ENCODE results near the gene EPN2. TPM values are rescaled to one million over a fixed set of nuclear protein-coding genes. Genes with fewer than 3 reads are reported as not detected.
A peak's percentile ranks its signal among the peaks of the same experiment; 100 is the strongest.

Gene EPN2
- total and polyA plus RNA-seq, 2 experiments from 2014 or later, result 34.0 to 149 TPM

DNA sequence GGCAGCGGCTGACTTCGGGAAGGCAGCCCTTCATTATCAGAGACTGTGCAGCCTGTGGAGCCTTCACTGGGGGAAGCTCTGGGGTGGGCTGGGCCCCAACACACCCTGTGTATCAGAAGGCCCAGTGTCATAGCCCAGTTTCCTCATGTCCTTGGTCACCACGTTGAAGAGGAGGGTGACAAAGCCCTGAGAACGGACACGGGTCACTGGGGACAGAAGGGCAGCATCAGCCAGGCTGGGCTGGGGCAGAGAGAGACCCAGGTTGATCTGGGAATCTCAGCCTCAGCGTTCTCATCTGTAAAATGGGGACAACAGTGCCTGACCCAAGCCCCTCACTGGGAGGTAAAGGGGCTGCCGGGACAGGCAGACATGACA lies 106.1 kb downstream of the EPN2 start (continued):
- TF ChIP-seq, protein P1, sequence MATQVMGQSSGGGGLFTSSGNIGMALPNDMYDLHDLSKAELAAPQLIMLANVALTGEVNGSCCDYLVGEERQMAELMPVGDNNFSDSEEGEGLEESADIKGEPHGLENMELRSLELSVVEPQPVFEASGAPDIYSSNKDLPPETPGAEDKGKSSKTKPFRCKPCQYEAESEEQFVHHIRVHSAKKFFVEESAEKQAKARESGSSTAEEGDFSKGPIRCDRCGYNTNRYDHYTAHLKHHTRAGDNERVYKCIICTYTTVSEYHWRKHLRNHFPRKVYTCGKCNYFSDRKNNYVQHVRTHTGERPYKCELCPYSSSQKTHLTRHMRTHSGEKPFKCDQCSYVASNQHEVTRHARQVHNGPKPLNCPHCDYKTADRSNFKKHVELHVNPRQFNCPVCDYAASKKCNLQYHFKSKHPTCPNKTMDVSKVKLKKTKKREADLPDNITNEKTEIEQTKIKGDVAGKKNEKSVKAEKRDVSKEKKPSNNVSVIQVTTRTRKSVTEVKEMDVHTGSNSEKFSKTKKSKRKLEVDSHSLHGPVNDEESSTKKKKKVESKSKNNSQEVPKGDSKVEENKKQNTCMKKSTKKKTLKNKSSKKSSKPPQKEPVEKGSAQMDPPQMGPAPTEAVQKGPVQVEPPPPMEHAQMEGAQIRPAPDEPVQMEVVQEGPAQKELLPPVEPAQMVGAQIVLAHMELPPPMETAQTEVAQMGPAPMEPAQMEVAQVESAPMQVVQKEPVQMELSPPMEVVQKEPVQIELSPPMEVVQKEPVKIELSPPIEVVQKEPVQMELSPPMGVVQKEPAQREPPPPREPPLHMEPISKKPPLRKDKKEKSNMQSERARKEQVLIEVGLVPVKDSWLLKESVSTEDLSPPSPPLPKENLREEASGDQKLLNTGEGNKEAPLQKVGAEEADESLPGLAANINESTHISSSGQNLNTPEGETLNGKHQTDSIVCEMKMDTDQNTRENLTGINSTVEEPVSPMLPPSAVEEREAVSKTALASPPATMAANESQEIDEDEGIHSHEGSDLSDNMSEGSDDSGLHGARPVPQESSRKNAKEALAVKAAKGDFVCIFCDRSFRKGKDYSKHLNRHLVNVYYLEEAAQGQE (IDR thresholded peaks at IDR 0.05; ENCODE audit: unreplicated experiment), result no peak
- TF ChIP-seq, protein P2, sequence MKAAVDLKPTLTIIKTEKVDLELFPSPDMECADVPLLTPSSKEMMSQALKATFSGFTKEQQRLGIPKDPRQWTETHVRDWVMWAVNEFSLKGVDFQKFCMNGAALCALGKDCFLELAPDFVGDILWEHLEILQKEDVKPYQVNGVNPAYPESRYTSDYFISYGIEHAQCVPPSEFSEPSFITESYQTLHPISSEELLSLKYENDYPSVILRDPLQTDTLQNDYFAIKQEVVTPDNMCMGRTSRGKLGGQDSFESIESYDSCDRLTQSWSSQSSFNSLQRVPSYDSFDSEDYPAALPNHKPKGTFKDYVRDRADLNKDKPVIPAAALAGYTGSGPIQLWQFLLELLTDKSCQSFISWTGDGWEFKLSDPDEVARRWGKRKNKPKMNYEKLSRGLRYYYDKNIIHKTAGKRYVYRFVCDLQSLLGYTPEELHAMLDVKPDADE (IDR thresholded peaks at IDR 0.05), result no peak
- no peak for TF ChIP-seq EZH2 (IDR thresholded peaks at IDR 0.05; ENCODE audit: low read depth, unreplicated experiment)
- TF ChIP-seq, protein P3, sequence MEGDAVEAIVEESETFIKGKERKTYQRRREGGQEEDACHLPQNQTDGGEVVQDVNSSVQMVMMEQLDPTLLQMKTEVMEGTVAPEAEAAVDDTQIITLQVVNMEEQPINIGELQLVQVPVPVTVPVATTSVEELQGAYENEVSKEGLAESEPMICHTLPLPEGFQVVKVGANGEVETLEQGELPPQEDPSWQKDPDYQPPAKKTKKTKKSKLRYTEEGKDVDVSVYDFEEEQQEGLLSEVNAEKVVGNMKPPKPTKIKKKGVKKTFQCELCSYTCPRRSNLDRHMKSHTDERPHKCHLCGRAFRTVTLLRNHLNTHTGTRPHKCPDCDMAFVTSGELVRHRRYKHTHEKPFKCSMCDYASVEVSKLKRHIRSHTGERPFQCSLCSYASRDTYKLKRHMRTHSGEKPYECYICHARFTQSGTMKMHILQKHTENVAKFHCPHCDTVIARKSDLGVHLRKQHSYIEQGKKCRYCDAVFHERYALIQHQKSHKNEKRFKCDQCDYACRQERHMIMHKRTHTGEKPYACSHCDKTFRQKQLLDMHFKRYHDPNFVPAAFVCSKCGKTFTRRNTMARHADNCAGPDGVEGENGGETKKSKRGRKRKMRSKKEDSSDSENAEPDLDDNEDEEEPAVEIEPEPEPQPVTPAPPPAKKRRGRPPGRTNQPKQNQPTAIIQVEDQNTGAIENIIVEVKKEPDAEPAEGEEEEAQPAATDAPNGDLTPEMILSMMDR (conservative IDR thresholded peaks at IDR 0.05; ENCODE audit: low read depth in 2 of 2), result no peak
- no peak for TF ChIP-seq EZH2phosphoT487 (IDR thresholded peaks at IDR 0.05; ENCODE audit: unreplicated experiment)
- TF ChIP-seq CREB1 (CRISPR knock-in tag; IDR thresholded peaks at IDR 0.05; ENCODE audit: low read depth), result no peak
- no peak for TF ChIP-seq ZNF331 (CRISPR knock-in tag; IDR thresholded peaks at IDR 0.05; ENCODE audit: low read depth)

DNA sequence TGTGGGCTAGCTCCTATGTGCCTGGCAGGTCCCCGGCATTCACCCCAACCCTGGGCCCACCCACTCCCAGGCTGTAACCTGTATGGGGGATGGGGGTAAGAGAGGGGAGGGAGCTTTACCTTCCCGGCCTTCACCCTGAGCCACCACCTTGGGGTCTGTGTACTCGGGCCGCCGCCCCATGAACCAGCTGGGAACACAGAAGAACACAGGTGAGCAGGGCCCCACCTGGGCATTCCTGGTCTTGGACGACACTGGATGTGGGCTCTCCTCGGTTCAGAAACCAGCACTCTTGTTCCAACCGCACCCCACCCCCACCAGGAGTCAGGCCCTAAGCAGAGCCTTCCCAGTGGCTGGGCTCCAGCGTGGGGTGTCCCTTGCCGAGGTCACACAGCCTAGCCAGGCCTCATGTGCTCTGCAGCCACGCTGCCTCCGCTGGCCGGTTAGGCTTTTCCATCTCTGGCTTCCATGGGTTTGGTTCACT lies 106.5 kb downstream of the EPN2 start:
- TF ChIP-seq, protein P3 (conservative IDR thresholded peaks at IDR 0.05; ENCODE audit: low read depth in 2 of 2), result peak in 1 of 2 experiments; percentile 42; a peak in 3 of 4 replicates
- TF ChIP-seq ZNF331 (CRISPR knock-in tag; IDR thresholded peaks at IDR 0.05; ENCODE audit: low read depth), result no peak
- ATAC-seq, result peak; percentile 56
- peaks cover 5% of the 10 kb centered on the region; the same call in 2 of the 3 replicates for H3K36me3 Mint-ChIP-seq (ENCODE audit: low read depth)
- no peaks in the 10 kb centered on the region for H3K79me2 ChIP-seq (replicated peaks; ENCODE audit: insufficient read depth)
- no peak overlapping the region; the same call in 1 of the 2 replicates for H3K27ac Mint-ChIP-seq
- H3K4me1 Mint-ChIP-seq, result peaks cover 28% of the 10 kb centered on the region
- no peak overlapping the region for H2AFZ ChIP-seq
- no peaks in the 10 kb centered on the region; the same call in 1 of the 2 replicates for H3F3A ChIP-seq (replicated peaks; ENCODE audit: low read depth)
- no peaks in the 10 kb centered on the region for H4K20me1 ChIP-seq (replicated peaks; ENCODE audit: insufficient read depth)
- H3K36me3 ChIP-seq (ENCODE audit: insufficient read depth), result no peaks in the 10 kb centered on the region
- no peak overlapping the region for H3K4me2 ChIP-seq
- no peak overlapping the region for H3K4me3 ChIP-seq
- H3K9me2 ChIP-seq (ENCODE audit: insufficient read depth), result no peaks in the 10 kb centered on the region
- no peaks in the 10 kb centered on the region for H3K27me3 ChIP-seq (ENCODE audit: insufficient read depth)
- H3K4me1 ChIP-seq (ENCODE audit: insufficient read depth), result peaks cover 17% of the 10 kb centered on the region
- peaks cover 12% of the 10 kb centered on the region for H3K27me3 Mint-ChIP-seq (ENCODE audit: insufficient read depth, low read depth, poor library complexity)
- DNase-seq (ENCODE audit: low spot score), result peak; percentile 44
- H3K27ac ChIP-seq (ENCODE audit: low read depth), result no peak overlapping the region
- no peaks in the 10 kb centered on the region; the same call in 2 of the 3 replicates for H3K9me3 Mint-ChIP-seq
- no peak overlapping the region for H3K4me3 Mint-ChIP-seq
